GM12891 (cell line): ENCODE measurements around the gene SLC45A1.

Experiments
- POLR2A ChIP-seq: IDR thresholded peaks from 2 replicates; pipeline ENCODE4 v1.6.1; 2011; ENCODE audit warnings: low read depth, low read length, control low read depth
- POLR2AphosphoS5 ChIP-seq: IDR thresholded peaks from 2 replicates; pipeline ENCODE4 v1.6.1; 2011; ENCODE audit warnings: low read depth, low read length, control low read depth
- TAF1 ChIP-seq: IDR thresholded peaks from 2 replicates; pipeline ENCODE4 v1.6.1; 2011; ENCODE audit warnings: low read depth, low read length, control low read depth

- no peak for TF ChIP-seq POLR2A
- TF ChIP-seq POLR2AphosphoS5 = no peak
- TF ChIP-seq TAF1 = no peak
Observed at GRCh38 chr1:8363186-8363766, 45.4 kb downstream of the SLC45A1 start.
